ENCODE data around the gene HP.

The HP gene

DNA sequence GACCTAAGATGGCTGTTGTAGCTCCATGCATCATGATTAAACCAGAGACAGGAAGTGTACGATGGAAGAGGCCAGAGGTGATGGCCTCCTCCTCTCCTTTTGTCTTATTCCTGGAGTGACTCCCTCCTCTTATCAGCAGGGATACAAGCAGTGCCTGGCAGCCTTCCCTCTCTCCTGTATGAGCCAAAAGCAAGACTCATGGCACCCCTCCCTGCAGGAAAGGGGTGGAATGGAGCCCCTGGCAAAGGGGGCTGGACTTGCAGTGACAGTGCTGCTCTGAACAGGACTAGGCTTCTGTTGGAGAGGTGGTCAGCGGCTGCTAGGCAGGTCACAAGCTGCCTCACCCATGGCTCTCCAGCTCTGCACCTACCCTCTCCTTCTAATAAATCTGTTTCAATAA lies 30.7 kb downstream of the HP start:
- no peak for DNase-seq (ENCODE audit: low read depth, low spot score)

GRCh38 chr16:72091217-72091616 lies 36.9 kb downstream of the HP start:
- DNase-seq (ENCODE audit: low read depth, low spot score): no peak

DNA sequence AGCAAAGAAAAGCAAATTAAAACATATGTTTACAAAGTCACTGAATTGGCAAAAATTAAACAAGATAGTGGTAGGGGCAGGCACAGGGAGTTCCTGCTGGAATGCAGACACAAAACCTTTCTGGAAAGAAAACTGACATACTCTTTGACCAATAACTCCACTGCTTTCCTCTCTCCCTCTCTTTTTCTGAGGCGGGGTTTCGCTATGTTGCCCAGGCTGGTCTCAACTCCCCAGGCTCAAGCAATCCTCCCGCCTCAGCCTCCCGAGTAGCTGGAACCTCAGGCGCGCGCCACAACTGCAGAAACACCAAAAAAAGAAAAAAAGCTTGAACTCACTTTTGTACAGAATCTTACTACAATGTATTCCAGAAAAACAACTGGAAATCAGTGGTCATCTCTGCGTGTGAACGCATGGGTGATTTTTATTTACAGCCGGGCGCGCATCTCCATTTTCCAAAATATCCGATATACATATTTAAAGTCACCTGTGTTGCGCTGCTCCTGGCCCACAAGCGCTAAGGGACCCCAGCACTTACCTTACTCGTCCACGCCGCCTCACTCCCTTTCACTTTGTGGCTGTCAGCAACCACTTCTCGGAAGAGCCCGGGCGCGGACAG lies 38.6 kb downstream of the HP start:
- no peak for DNase-seq (ENCODE audit: low read depth, low spot score)

GRCh38 chr16:72093448-72094265 lies 39.4 kb downstream of the HP start, which contains the start of the genes DHX38 and TXNL4B:
DHX38 (plus strand) TSS chr16:72093847; CDS start chr16:72096158, 2,311 bp downstream.
TXNL4B (minus strand) TSS chr16:72093620; CDS start chr16:72090749, 2,871 bp downstream.
- peak; percentile 98 for DNase-seq (ENCODE audit: low read depth, low spot score)

DNA sequence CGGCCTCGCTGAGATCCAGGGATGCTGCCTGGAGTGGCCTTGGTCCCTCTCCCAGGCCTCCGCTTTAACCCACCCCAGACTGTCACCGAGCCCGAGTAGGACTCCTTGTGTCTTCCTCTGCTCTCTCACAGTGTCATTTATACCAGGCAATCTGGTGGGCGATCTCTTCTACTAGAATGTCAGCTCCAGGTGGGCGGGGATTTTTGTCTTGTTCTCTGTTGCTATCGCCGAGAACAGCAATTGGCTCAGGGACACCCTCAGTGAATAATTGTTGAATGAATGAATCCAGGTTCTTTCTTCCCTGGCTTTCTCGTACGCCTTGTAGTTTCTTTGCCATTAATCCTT lies 39.9 kb downstream of the HP start:
- no peak for DNase-seq (ENCODE audit: low read depth, low spot score)

DNA sequence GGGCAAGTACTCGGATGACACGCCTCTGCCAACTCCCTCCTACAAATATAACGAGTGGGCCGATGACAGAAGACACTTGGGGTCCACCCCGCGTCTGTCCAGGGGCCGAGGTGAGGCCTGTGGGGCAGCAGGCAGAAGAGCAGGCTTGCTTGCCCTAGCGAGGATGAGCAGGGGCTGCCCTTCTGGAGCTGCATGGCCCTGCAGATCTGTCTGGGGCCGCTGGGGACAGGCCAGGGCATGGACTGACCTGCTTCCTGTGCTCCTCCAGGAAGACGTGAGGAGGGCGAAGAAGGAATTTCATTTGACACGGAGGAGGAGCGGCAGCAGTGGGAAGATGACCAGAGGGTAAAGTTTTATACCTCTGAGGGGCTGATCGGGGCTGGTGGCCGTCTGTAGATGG lies 44.6 kb downstream of the HP start:
- DNase-seq (ENCODE audit: low read depth, low spot score): no peak

DNA sequence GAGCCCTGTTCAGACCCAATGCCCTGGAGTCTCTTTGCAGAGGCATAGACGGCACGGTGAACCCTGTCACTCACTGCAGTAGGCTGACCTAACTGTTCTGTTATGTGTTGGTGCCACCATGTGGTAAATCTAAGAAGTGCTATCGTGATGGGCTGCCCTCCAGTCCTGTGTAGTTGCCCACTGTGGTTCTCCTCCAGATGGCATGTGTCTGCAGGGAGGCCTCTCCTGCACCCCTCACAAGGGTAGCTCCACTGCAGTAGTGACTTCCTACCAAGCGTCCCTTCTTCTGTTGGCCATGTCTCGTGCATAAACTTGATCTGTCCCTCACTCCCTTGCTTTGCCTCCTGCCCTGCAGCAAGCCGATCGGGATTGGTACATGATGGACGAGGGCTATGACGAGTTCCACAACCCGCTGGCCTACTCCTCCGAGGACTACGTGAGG lies 45.1 kb downstream of the HP start:
- DNase-seq (ENCODE audit: low read depth, low spot score): no peak

DNA sequence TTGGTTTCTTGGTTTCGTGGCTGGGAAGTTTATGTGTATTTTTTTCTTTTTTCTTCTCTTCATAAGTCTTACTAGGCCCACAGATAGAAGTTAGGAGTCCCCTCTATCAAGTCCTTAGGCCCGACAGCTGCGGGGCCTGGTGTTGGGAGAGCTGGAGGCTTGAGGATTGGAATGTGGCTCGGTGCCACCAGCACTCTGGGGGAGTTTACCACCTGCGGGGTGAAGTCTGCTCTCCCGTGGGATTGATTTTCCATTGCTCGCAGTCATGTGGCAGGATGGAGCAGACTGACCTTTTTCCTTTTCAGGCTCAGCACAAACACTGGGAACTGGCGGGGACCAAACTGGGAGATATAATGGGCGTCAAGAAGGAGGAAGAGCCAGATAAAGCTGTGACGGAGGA lies 46.9 kb downstream of the HP start:
- no peak for DNase-seq (ENCODE audit: low read depth, low spot score)

GRCh38 chr16:72104905-72105304 lies 50.6 kb downstream of the HP start:
- no peak for DNase-seq (ENCODE audit: low read depth, low spot score)

GRCh38 chr16:72105978-72106377 lies 51.7 kb downstream of the HP start:
- no peak for DNase-seq (ENCODE audit: low read depth, low spot score)

- no peak for DNase-seq (ENCODE audit: low read depth, low spot score)
These were observed 53.1 kb downstream of the HP start for GRCh38 chr16:72107371-72107770.

- DNase-seq (ENCODE audit: low read depth, low spot score): no peak
These were observed 54.2 kb downstream of the HP start for GRCh38 chr16:72108353-72109102.

DNA sequence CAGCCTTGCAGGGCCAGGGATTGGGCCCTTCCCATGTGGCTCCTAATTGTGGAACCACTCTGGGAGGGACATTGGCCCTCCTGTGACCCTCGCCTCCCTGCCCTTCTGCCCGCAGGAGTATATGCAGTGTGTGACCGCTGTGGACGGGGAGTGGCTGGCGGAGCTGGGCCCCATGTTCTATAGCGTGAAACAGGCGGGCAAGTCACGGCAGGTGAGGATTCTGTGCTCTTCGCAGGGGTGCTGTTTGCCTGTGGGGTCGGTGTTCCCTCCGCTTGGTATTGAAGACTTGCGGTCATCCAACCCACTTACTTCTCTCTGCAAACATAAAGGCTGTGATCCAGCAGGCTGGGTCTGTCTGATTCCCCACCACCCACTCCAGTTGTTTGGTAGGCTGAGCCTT lies 55.0 kb downstream of the HP start:
- no peak for DNase-seq (ENCODE audit: low read depth, low spot score)

DNA sequence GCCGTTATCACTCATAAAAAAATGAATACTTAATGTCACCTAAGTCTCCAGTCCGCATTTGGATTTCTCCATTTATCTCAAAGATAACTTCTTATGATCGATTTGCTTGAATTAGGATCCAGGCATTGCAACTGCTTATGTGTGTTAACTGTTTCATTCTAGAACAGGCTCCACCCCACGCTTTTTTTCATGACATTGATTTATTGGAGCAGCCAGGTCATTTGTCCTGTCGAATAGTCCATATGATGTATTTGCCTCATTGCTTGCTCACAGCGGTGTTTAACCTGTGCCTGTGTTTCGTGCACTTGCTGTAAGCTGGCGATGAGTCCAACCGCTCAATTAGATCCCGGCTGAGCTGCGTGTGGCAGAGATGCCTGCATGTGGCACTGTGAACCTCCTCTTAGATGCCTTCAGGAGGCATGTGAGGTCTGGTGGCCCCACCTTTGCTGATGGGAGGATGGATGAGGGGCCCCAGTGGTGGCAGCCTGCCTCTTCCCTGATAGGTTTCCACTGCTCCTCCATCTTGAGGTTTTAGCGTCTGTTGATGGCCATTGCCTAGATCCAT lies 55.7 kb downstream of the HP start:
- no peak for DNase-seq (ENCODE audit: low read depth, low spot score)
